GM12801 (cell line): ENCODE data around the gene MYCBP2.

Source experiments
- TF ChIP-seq, protein P1 (sequence below): IDR thresholded peaks from one replicate; pipeline ENCODE4 v1.5.1; 2011; ENCODE audit warnings: control low read depth; ENCODE audit not compliant: insufficient read length; ENCODE audit errors: extremely low read depth

Gene MYCBP2

DNA sequence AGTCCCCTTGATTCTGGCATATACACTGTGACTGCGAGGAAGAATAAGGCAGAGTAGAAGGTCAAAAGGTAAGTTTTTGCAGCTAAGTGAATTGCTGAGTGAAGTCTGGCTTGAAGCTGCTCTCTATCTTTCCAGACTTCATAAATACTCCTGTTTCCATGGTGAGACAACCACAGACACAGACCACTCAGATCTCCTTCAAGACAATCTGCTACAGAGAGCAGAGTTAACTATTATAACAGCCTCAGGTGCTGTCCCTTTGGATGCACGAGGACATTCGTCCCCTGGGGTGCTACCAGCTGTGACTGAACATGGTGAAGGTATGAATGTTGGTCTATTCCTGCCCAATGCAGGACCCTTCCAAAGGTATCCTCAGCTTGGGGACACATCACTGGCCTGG, 104.0 kb downstream of the MYCBP2 start:
- TF ChIP-seq, protein P1, sequence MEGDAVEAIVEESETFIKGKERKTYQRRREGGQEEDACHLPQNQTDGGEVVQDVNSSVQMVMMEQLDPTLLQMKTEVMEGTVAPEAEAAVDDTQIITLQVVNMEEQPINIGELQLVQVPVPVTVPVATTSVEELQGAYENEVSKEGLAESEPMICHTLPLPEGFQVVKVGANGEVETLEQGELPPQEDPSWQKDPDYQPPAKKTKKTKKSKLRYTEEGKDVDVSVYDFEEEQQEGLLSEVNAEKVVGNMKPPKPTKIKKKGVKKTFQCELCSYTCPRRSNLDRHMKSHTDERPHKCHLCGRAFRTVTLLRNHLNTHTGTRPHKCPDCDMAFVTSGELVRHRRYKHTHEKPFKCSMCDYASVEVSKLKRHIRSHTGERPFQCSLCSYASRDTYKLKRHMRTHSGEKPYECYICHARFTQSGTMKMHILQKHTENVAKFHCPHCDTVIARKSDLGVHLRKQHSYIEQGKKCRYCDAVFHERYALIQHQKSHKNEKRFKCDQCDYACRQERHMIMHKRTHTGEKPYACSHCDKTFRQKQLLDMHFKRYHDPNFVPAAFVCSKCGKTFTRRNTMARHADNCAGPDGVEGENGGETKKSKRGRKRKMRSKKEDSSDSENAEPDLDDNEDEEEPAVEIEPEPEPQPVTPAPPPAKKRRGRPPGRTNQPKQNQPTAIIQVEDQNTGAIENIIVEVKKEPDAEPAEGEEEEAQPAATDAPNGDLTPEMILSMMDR = no peak

DNA sequence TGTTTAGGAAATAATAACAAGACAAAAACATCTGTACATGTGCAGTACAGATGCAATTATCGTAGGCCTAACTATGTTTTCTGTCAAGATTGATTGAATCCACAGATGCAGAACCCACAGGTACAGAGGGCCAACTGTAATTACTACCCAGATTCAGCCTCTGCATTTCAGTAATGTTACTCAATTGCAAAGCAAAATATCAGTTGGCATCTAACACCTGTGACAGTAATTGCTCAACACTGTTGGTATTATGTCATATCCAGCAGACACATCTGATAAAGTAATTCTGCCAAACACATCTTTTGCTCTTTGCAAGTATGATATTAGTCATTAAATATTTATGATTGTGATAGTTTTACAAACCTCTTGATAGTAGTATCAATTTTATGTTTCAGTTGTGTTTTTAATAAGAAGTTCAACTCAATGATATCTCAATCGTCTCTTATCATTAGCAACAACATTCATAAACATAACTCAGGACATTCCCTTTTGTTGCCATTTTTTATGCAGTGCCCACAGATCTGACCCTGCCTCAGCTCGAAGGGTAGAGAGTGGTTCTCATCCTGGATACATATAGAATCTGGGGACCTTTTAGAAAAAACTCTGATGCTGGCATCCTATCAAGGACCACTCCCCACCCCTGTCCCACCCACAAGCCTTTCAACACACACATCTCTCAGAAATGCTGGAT, 104.7 kb downstream of the MYCBP2 start:
- TF ChIP-seq, protein P1 = no peak

DNA sequence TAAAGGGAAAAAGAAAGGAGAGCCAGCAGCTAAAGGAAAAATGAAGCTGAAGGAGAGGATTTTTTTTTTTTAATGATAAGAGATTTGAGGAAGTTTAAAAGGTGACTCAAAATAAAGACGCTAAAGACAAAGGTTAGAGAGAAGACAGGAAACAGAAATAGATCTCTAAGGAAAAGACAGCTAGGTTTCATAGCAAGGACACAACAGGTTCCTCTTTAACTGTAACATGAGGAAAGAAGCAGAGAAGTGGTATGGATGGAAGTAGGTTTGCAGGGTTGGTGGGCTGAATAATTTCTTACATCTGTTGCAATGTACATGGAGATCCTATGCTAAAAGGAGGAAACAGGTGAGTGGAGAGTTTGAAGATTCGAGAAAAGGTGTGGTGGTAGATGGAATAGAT, 107.5 kb downstream of the MYCBP2 start:
- TF ChIP-seq, protein P1 = no peak

DNA sequence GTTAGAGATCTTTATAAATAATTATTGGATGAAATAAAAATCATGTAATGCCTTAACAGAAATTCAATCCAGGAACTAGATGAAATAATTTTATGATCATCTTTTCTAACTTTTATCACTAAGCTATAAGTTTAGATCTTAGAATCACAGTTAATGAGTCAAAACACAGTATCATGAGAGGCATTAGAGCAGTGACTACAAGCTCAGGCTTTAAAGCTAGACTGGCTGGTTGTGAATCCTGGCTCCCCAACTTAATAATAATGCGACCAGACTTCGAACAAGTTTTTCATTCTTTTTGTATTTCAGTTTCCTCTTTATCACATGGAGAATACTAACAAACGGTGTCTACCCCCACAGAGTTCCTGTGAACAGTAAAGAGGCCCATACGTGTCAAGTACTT, 108.6 kb downstream of the MYCBP2 start:
- TF ChIP-seq, protein P1 = no peak

DNA sequence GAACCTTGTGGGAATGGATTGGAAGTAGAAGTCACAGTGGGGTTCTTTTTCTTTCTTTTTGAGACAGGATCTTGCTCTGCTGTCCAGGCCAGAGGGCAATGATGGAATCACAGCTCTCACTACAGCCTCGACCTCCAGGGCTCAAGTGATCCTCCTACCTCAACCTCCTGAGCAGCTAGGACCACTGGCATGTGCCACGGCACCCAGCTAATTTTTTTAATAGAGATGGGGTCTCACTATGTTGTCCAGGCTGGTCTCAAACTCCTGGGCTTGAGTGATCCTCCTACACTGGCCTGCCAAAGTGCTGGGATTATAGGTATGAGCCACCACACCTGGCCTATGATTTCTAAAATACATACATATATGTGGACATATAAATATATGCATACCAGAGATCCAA, 111.4 kb downstream of the MYCBP2 start:
- TF ChIP-seq, protein P1 = no peak

DNA sequence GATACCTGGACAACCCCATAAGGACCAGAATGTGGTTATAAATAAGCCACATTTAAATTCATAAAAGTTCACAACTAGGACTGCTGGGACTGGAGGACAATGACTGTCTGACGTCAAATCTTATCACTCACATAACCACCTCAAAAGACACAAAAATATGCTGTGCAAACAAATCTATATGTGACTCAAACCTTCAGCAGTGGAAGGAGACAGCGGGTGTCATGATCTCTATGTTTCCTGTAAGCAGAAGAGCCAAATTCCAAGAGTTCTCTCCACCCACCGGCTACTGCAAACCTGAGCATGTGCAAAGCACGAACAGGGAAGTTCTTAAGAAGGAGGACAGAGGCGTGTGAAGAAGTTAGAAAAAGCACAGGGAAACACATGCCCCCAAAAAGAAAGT, 113.2 kb downstream of the MYCBP2 start:
- TF ChIP-seq, protein P1 = no peak

DNA sequence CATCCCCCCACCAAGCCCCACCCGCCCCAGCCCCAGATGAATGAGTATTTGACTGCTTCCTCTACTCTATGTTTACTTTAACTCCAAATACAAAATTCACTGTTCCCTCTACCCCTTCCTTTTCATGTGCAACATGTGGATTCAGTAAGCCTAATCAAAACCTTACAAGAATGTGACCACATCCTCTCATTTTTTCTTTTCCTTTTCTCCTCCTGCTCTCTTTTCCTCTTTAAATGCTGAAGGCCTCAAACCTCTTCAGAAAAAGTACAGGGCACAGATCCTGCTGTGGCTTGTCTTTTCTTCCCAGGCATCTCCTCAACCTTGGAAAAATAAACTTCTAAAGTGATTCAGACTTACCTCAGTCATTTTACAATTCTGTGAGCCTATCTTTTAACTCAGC, 119.0 kb downstream of the MYCBP2 start:
- TF ChIP-seq, protein P1 = no peak
